ENCODE results near the gene C19orf81.
"Not testable (repeated sequence)": the region's sequence is repeated elsewhere in the genome, so short reads cannot be mapped to it uniquely, and the experiment has no call there.

The C19orf81 gene

GRCh38 chr19:50612504-50613404, 36.5 kb upstream of the C19orf81 start:
- H3K4me1 ChIP-seq (ENCODE audit: control insufficient read depth in 1 of 2, insufficient read depth in 2 of 2, low read length in 2 of 2); H3K9ac ChIP-seq (ENCODE audit: low read depth in 1 of 2, low read length in 2 of 2); H3K9me3 ChIP-seq (ENCODE audit: control insufficient read depth in 1 of 2, low read length in 2 of 2); H3K4me3 ChIP-seq (ENCODE audit: low read depth in 1 of 2, low read length in 2 of 2); H3K27ac ChIP-seq (ENCODE audit: low read depth, low read length); H3K36me3 ChIP-seq (ENCODE audit: control insufficient read depth in 1 of 2, insufficient read depth in 2 of 2, low read length in 2 of 2); H3K27me3 ChIP-seq (ENCODE audit: control insufficient read depth in 1 of 2, insufficient read depth in 2 of 2, low read length in 2 of 2): not testable (repeated sequence)

GRCh38 chr19:50618379-50618778, 30.9 kb upstream of the C19orf81 start:
- H3K36me3 ChIP-seq (ENCODE audit: control insufficient read depth in 1 of 2, insufficient read depth in 2 of 2, low read length in 2 of 2); H3K27me3 ChIP-seq (ENCODE audit: control insufficient read depth in 1 of 2, insufficient read depth in 2 of 2, low read length in 2 of 2); H3K9ac ChIP-seq (ENCODE audit: low read depth in 1 of 2, low read length in 2 of 2); H3K4me3 ChIP-seq (ENCODE audit: low read depth in 1 of 2, low read length in 2 of 2); H3K4me1 ChIP-seq (ENCODE audit: control insufficient read depth in 1 of 2, insufficient read depth in 2 of 2, low read length in 2 of 2); H3K27ac ChIP-seq (ENCODE audit: low read depth, low read length); H3K9me3 ChIP-seq (ENCODE audit: control insufficient read depth in 1 of 2, low read length in 2 of 2): not testable (repeated sequence)

GRCh38 chr19:50619184-50619583, 30.1 kb upstream of the C19orf81 start:
- not testable (repeated sequence) for H3K36me3 ChIP-seq (ENCODE audit: control insufficient read depth in 1 of 2, insufficient read depth in 2 of 2, low read length in 2 of 2); H3K27ac ChIP-seq (ENCODE audit: low read depth, low read length); H3K9me3 ChIP-seq (ENCODE audit: control insufficient read depth in 1 of 2, low read length in 2 of 2); H3K9ac ChIP-seq (ENCODE audit: low read depth in 1 of 2, low read length in 2 of 2); H3K4me1 ChIP-seq (ENCODE audit: control insufficient read depth in 1 of 2, insufficient read depth in 2 of 2, low read length in 2 of 2); H3K4me3 ChIP-seq (ENCODE audit: low read depth in 1 of 2, low read length in 2 of 2); H3K27me3 ChIP-seq (ENCODE audit: control insufficient read depth in 1 of 2, insufficient read depth in 2 of 2, low read length in 2 of 2)

GRCh38 chr19:50620394-50620906, 28.8 kb upstream of the C19orf81 start:
- H3K27me3 ChIP-seq (ENCODE audit: control insufficient read depth in 1 of 2, insufficient read depth in 2 of 2, low read length in 2 of 2); H3K9me3 ChIP-seq (ENCODE audit: control insufficient read depth in 1 of 2, low read length in 2 of 2): not testable (repeated sequence)

GRCh38 chr19:50624949-50625600, 24.2 kb upstream of the C19orf81 start:
- Histone ChIP-seq H3K9ac (ENCODE audit: low read depth in 1 of 2, low read length in 2 of 2) (no peak overlapping the region), H3K36me3 (ENCODE audit: control insufficient read depth in 1 of 2, insufficient read depth in 2 of 2, low read length in 2 of 2) (no peaks in the 10 kb centered on the region), H3K9me3 (ENCODE audit: control insufficient read depth in 1 of 2, low read length in 2 of 2) (no peaks in the 10 kb centered on the region), H3K27ac (ENCODE audit: low read depth, low read length) (no peak overlapping the region), H3K27me3 (ENCODE audit: control insufficient read depth in 1 of 2, insufficient read depth in 2 of 2, low read length in 2 of 2) (no peaks in the 10 kb centered on the region), H3K4me1 (ENCODE audit: control insufficient read depth in 1 of 2, insufficient read depth in 2 of 2, low read length in 2 of 2) (no peaks in the 10 kb centered on the region), H3K4me3 (ENCODE audit: low read depth in 1 of 2, low read length in 2 of 2) (no peak overlapping the region)

More at GRCh38 chr19:50620394-50620906, 28.8 kb upstream of the C19orf81 start:
- not testable (repeated sequence) for H3K27ac ChIP-seq (ENCODE audit: low read depth, low read length); H3K4me1 ChIP-seq (ENCODE audit: control insufficient read depth in 1 of 2, insufficient read depth in 2 of 2, low read length in 2 of 2); H3K36me3 ChIP-seq (ENCODE audit: control insufficient read depth in 1 of 2, insufficient read depth in 2 of 2, low read length in 2 of 2); H3K9ac ChIP-seq (ENCODE audit: low read depth in 1 of 2, low read length in 2 of 2); H3K4me3 ChIP-seq (ENCODE audit: low read depth in 1 of 2, low read length in 2 of 2)

- no peak overlapping the region for H3K4me3 ChIP-seq (ENCODE audit: low read depth in 1 of 2, low read length in 2 of 2)
- H3K27ac ChIP-seq (ENCODE audit: low read depth, low read length), result no peak overlapping the region
- H3K36me3 ChIP-seq (ENCODE audit: control insufficient read depth in 1 of 2, insufficient read depth in 2 of 2, low read length in 2 of 2), result no peaks in the 10 kb centered on the region
- H3K9me3 ChIP-seq (ENCODE audit: control insufficient read depth in 1 of 2, low read length in 2 of 2), result no peaks in the 10 kb centered on the region
- H3K27me3 ChIP-seq (ENCODE audit: control insufficient read depth in 1 of 2, insufficient read depth in 2 of 2, low read length in 2 of 2), result no peaks in the 10 kb centered on the region
- no peak overlapping the region for H3K9ac ChIP-seq (ENCODE audit: low read depth in 1 of 2, low read length in 2 of 2)
- H3K4me1 ChIP-seq (ENCODE audit: control insufficient read depth in 1 of 2, insufficient read depth in 2 of 2, low read length in 2 of 2), result no peaks in the 10 kb centered on the region
Measured at GRCh38 chr19:50626011-50626410, 23.2 kb upstream of the C19orf81 start.

- H3K9ac ChIP-seq (ENCODE audit: low read depth in 1 of 2, low read length in 2 of 2), result no peak overlapping the region
- H3K27ac ChIP-seq (ENCODE audit: low read depth, low read length), result no peak overlapping the region
- H3K9me3 ChIP-seq (ENCODE audit: control insufficient read depth in 1 of 2, low read length in 2 of 2), result no peaks in the 10 kb centered on the region
- H3K4me3 ChIP-seq (ENCODE audit: low read depth in 1 of 2, low read length in 2 of 2), result no peak overlapping the region
- no peaks in the 10 kb centered on the region for H3K4me1 ChIP-seq (ENCODE audit: control insufficient read depth in 1 of 2, insufficient read depth in 2 of 2, low read length in 2 of 2)
- no peaks in the 10 kb centered on the region for H3K36me3 ChIP-seq (ENCODE audit: control insufficient read depth in 1 of 2, insufficient read depth in 2 of 2, low read length in 2 of 2)
- H3K27me3 ChIP-seq (ENCODE audit: control insufficient read depth in 1 of 2, insufficient read depth in 2 of 2, low read length in 2 of 2), result no peaks in the 10 kb centered on the region
Measured at GRCh38 chr19:50626795-50627194, 22.4 kb upstream of the C19orf81 start.

- H3K9ac ChIP-seq (ENCODE audit: low read depth in 1 of 2, low read length in 2 of 2), result no peak overlapping the region
- H3K36me3 ChIP-seq (ENCODE audit: control insufficient read depth in 1 of 2, insufficient read depth in 2 of 2, low read length in 2 of 2), result no peaks in the 10 kb centered on the region
- no peaks in the 10 kb centered on the region for H3K9me3 ChIP-seq (ENCODE audit: control insufficient read depth in 1 of 2, low read length in 2 of 2)
- no peak overlapping the region for H3K4me3 ChIP-seq (ENCODE audit: low read depth in 1 of 2, low read length in 2 of 2)
- no peak overlapping the region for H3K27ac ChIP-seq (ENCODE audit: low read depth, low read length)
- H3K27me3 ChIP-seq (ENCODE audit: control insufficient read depth in 1 of 2, insufficient read depth in 2 of 2, low read length in 2 of 2), result no peaks in the 10 kb centered on the region
- H3K4me1 ChIP-seq (ENCODE audit: control insufficient read depth in 1 of 2, insufficient read depth in 2 of 2, low read length in 2 of 2), result no peaks in the 10 kb centered on the region
Measured at GRCh38 chr19:50628146-50628545, 21.1 kb upstream of the C19orf81 start.

- Histone ChIP-seq H3K27me3 (ENCODE audit: control insufficient read depth in 1 of 2, insufficient read depth in 2 of 2, low read length in 2 of 2) (no peaks in the 10 kb centered on the region), H3K9me3 (ENCODE audit: control insufficient read depth in 1 of 2, low read length in 2 of 2) (peaks cover 3% of the 10 kb centered on the region in 2 donors), H3K4me3 (ENCODE audit: low read depth in 1 of 2, low read length in 2 of 2) (no peak overlapping the region)
Measured at GRCh38 chr19:50628551-50628950, 20.7 kb upstream of the C19orf81 start.

GRCh38 chr19:50629194-50629593, 20.1 kb upstream of the C19orf81 start:
- H3K9me3 ChIP-seq (ENCODE audit: control insufficient read depth in 1 of 2, low read length in 2 of 2), result peaks cover 9 to 10% of the 10 kb centered on the region in 2 donors
- no peaks in the 10 kb centered on the region for H3K27me3 ChIP-seq (ENCODE audit: control insufficient read depth in 1 of 2, insufficient read depth in 2 of 2, low read length in 2 of 2)
- no peaks in the 10 kb centered on the region for H3K4me1 ChIP-seq (ENCODE audit: control insufficient read depth in 1 of 2, insufficient read depth in 2 of 2, low read length in 2 of 2)
- no peak overlapping the region for H3K4me3 ChIP-seq (ENCODE audit: low read depth in 1 of 2, low read length in 2 of 2)
- H3K27ac ChIP-seq (ENCODE audit: low read depth, low read length), result no peak overlapping the region
- H3K36me3 ChIP-seq (ENCODE audit: control insufficient read depth in 1 of 2, insufficient read depth in 2 of 2, low read length in 2 of 2), result no peaks in the 10 kb centered on the region
- H3K9ac ChIP-seq (ENCODE audit: low read depth in 1 of 2, low read length in 2 of 2), result no peak overlapping the region

More at GRCh38 chr19:50628551-50628950, 20.7 kb upstream of the C19orf81 start:
- Histone ChIP-seq H3K4me1 (ENCODE audit: control insufficient read depth in 1 of 2, insufficient read depth in 2 of 2, low read length in 2 of 2) (no peaks in the 10 kb centered on the region), H3K27ac (ENCODE audit: low read depth, low read length) (no peak overlapping the region), H3K9ac (ENCODE audit: low read depth in 1 of 2, low read length in 2 of 2) (no peak overlapping the region), H3K36me3 (ENCODE audit: control insufficient read depth in 1 of 2, insufficient read depth in 2 of 2, low read length in 2 of 2) (no peaks in the 10 kb centered on the region)
